Bone marrow (tissue), 2 donors: ENCODE data around the gene CCN2.
"Not testable (repeated sequence)": the region's sequence is repeated elsewhere in the genome, so short reads cannot be mapped to it uniquely, and the experiment has no call there.

Source experiments
- DNase-seq, 2 donors: peaks; one replicate each; lab custom pipeline; 2025; lab: John Stamatoyannopoulos, UW

CCN2 gene

DNA sequence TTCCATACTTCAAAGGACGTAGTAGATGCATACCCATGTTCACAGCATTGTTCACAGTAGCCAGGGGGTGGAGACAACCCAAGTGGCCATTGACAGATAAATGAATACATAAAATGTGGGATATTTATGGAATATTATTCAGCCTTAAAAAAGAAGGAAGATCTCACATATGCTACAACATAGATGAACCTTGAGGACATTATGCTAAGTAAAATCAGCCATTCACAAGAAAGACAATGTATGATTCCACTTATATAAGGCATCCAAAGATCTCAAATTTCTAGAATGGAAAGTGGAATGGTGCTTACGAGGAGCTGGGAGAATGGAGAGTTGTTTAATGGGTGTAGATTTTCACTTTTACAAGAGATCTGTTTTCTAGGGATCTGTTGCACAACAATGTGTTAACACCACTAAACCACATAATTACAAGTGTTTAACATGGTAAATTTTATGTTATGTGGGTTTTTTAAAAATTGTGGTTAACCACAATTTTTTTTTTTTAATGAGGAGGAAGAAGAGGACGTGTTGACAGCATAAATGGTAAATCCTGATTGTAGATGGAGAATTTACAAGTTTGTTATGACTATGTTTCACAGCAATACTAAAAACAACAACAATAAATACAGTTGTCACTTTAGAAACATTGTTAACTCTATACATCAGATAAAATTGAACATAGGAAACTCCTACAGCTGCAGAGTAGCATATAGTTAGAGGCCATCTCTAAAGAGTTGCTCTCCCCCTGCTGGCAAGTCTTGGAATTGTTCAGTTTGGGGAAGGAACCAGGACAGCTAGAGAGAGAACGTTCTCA is 41.6 kb downstream of the CCN2 start:
- DNase-seq = peak in 1 of 2 donors; percentile 44

DNA sequence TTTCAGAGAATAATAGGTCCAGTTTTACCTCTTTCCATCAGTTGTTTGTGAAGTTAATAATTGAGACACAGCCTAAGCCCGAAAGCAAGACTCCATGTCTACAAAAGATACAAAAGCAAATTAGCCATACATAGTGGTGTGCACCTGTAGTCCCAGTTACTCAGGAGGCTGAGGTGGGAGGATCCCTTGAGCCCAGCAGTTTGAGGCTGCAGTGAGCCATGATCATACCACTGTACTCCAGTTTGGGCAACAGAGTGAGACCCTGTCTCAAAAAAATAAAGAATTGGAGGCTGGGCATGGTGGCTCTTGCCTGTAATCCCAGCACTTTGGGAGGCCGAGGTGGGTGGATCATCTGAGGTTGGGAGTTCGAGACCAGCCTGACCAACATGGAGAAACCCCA is 42.4 kb downstream of the CCN2 start:
- not testable (repeated sequence) for DNase-seq

DNA sequence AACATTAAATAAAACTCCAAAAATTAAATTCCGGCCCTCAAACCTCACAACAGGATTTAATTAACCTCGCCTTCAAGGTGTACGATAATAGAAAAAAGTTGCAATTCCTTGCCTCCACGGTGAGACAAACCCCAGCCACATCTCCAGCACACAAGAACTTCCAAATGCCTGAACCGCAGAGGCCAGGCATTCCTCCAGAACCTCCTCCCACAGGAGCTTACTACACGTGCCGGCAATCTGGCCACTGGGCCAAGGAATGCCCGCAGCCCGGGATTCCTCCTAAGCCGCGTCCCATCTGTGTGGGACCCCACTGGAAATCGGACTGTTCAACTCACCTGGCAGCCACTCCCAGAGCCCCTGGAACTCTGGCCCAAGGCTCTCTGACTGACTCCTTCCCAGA is 47.4 kb downstream of the CCN2 start:
- DNase-seq = not testable (repeated sequence)

DNA sequence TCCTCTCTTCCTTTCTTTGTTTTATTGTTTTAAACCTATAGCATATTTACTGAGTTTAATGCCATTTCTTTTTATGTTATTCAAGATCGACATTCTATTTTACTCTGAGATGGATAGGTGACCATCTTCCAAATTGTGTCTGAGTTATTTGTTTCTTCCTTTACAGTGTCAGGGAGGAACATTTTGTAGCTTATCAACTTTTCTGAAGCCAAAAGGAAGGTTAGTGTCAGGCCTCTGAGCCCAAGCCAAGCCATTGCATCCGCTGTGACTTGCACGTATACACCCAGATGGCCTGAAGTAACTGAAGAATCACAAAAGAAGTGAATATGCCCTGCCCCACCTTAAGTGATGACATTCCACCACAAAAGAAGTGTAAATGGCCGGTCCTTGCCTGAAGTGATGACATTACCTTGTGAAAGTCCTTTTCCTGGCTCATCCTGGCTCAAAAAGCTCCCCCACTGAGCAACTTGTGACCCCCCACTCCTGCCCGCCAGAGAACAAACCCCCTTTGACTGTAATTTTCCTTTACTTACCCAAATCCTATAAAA is 49.8 kb downstream of the CCN2 start:
- DNase-seq = not testable (repeated sequence)

DNA sequence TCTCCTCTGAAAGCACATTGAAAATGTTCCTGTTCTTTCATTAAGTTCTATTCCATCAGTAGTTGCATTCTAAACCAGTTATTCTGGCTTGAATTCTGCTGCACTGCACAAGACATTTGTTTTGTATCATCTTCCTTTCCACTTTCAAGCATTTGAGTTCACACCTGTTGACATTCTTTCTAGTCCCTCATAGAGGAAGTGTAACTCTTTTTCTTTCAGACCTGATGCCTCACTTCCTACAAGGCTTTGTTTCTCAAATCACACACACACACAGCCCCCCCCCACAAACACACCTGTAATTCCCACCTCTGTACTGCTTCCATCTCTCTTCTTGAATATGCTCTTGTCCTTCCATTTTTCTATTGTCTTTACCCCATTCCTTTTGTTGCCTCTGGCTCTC is 50.9 kb downstream of the CCN2 start:
- DNase-seq = no peak

DNA sequence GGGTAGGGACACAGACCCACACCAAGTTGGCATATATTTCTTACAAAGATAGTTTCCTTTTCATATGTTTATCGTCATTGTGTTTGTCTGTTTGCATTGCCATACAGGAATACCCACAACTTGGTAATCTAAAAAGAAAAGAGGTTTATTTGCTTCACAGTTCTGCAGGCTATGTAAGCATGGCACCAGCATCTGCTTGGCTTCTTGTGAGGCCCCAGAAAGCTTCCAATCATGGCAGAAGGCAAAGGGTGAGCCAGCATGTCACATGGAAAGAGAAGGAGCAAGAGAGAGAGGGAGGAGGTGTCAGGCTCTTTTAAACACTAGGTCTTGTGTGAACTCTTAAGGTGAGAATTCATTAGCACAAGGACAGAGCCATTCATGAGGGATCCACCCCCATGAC is 52.5 kb downstream of the CCN2 start:
- DNase-seq = no peak
